PC-9 (cell line): ENCODE data around the gene PTPRM. TPM values are rescaled to one million over a fixed set of nuclear protein-coding genes. Genes with fewer than 3 reads are reported as not detected.
A peak's percentile ranks its signal among the peaks of the same experiment; 100 is the strongest.

ENCODE experiments used
- Bru-seq: library from RNA; stranded (reverse); fragments of 400-500 nt; gene quantifications from one replicate; lab custom pipeline; 2021; lab: Mats Ljungman, UMichigan
- BruChase-seq, 2 experiments: library from RNA; stranded (reverse); fragments of 400-500 nt; gene quantifications; one replicate each; lab custom pipeline; 2021; lab: Mats Ljungman, UMichigan
- BruUV-seq: library from RNA; stranded (reverse); fragments of 400-500 nt; replicated peaks from 2 replicates; lab custom pipeline; 2021; lab: Mats Ljungman, UMichigan
- CTCF ChIA-PET: fragments of 300-600 bp; sonication (Branson Sonifier 250); formaldehyde crosslinking; loops from one replicate; lab custom pipeline; 2022; ENCODE audit warnings: antibody characterized with exemption; lab: Charles Lee
- POLR2A ChIA-PET: fragments of 300-600 bp; sonication (Branson Sonifier 250); formaldehyde crosslinking; loops from one replicate; lab custom pipeline; 2022; ENCODE audit warnings: antibody characterized with exemption; ENCODE audit not compliant: unreplicated experiment; lab: Charles Lee
- DNase-seq, 2 experiments: peaks; one replicate each; pipeline versions ENCODE4 v3.0.0 to v3.0.0-alpha.2; 2015 to 2022; ENCODE audit warnings: mixed read lengths in 1 of 2
- H2AFZ ChIP-seq: fragments of 200-600 bp; sonication (generic); 2 replicates; pipeline ENCODE4 v1.8.1; 2017; ENCODE audit warnings: antibody characterized with exemption
- H3F3A ChIP-seq: fragments of 200-600 bp; sonication (generic); 2 replicates; pipeline ENCODE4 v1.8.1; 2017; ENCODE audit warnings: antibody characterized with exemption, mild to moderate bottlenecking, low read depth; ENCODE audit not compliant: insufficient read depth
- H3K27ac ChIP-seq: fragments of 200-600 bp; sonication (generic); 2 replicates; pipeline ENCODE4 v1.6.1; 2016; ENCODE audit warnings: mixed run types
- H3K27me3 ChIP-seq: fragments of 200-600 bp; sonication (generic); 2 replicates; pipeline ENCODE4 v1.6.1; 2016; ENCODE audit warnings: low read depth, mixed run types; ENCODE audit not compliant: insufficient read depth
- H3K36me3 ChIP-seq: fragments of 200-600 bp; sonication (generic); 2 replicates; pipeline ENCODE4 v1.6.1; 2016; ENCODE audit warnings: low read depth, mixed run types
- H3K4me1 ChIP-seq: fragments of 200-600 bp; sonication (generic); replicated peaks from 2 replicates; pipeline ENCODE4 v1.6.1; 2016; ENCODE audit warnings: mixed run types; ENCODE audit not compliant: insufficient read depth
- H3K4me2 ChIP-seq: fragments of 200-600 bp; sonication (generic); 2 replicates; pipeline ENCODE4 v1.6.1; 2017; ENCODE audit warnings: mixed run types
- H3K4me3 ChIP-seq: fragments of 200-600 bp; sonication (generic); 2 replicates; pipeline ENCODE4 v1.6.1; 2016; ENCODE audit warnings: mixed run types
- H3K79me2 ChIP-seq: fragments of 200-600 bp; sonication (generic); 2 replicates; pipeline ENCODE4 v1.6.1; 2017; ENCODE audit warnings: low read depth, mixed run types
- H3K9me2 ChIP-seq: fragments of 200-600 bp; sonication (generic); 2 replicates; pipeline ENCODE4 v1.8.1; 2017; ENCODE audit warnings: mild to moderate bottlenecking; ENCODE audit not compliant: insufficient read depth
- H3K9me3 ChIP-seq: fragments of 200-600 bp; sonication (generic); 2 replicates; pipeline ENCODE4 v1.8.1; 2016; ENCODE audit warnings: low read depth; ENCODE audit not compliant: insufficient read depth
- H4K20me1 ChIP-seq: fragments of 200-600 bp; sonication (generic); 2 replicates; pipeline ENCODE4 v1.8.1; 2017; ENCODE audit not compliant: insufficient read depth
- CTCF ChIP-seq: fragments of 200-600 bp; sonication (generic); conservative IDR thresholded peaks from 2 replicates; pipeline ENCODE4 v1.6.1; 2017; ENCODE audit warnings: mixed run types, antibody characterized with exemption, mild to moderate bottlenecking, moderate library complexity
- EZH2 ChIP-seq: fragments of 200-600 bp; sonication (generic); IDR thresholded peaks from 2 replicates; pipeline ENCODE4 v1.8.0; 2017; ENCODE audit warnings: antibody characterized with exemption, low read depth
- intact Hi-C: fragments of 100-400 bp; cut with micrococcal nuclease; formaldehyde crosslinking; loops from one replicate; pipeline ENCODE4 v1.10.0; 2022; ENCODE audit not compliant: unreplicated experiment
- long read RNA-seq: library from polyadenylated mRNA; stranded (forward); transcript quantifications from one replicate; pipeline ENCODE4 v2.0.0, GENCODE V29; 2022
- total RNA-seq: library from RNA; stranded (reverse); gene quantifications from 2 replicates; pipeline ENCODE4 v1.2.3, GENCODE V29; 2021

PTPRM gene
- total RNA-seq = 30.7 and 32.5 TPM in 2 replicates
- Bru-seq, nascent RNA = percentile 58 among the genes with signal in this experiment
- BruChase-seq, experiment 1, labeled RNA remaining after a 2-hour chase = percentile 53 among the genes with signal in this experiment
- BruChase-seq, experiment 2, labeled RNA remaining after a 6-hour chase = percentile 48 among the genes with signal in this experiment
- long read RNA-seq, partial matches to known transcripts = 4 of 20 reads
- long read RNA-seq, other reads (novel, unspliced or antisense) = 16 of 20 reads

- no peaks in the 10 kb centered on the region for H3K36me3 ChIP-seq
- H3K9me2 ChIP-seq = no peaks in the 10 kb centered on the region
- H3K4me1 ChIP-seq = peaks cover 14% of the 10 kb centered on the region
- TF ChIP-seq CTCF = no peak
- no peak for TF ChIP-seq EZH2
- H3F3A ChIP-seq = no peaks in the 10 kb centered on the region; the same call in 1 of the 2 replicates
- peak within 1 kb of the TSS; percentile 91 for H3K4me3 ChIP-seq
- intact Hi-C loops = loop anchor here (1.0 to 10.0 kb wide), 6 partner anchors 208 to 915 kb away; no protein-coding TSS in a partner anchor
- H3K9me3 ChIP-seq = no peaks in the 10 kb centered on the region
- peak in 1 of 2 experiments; percentile 78 for DNase-seq
- H2AFZ ChIP-seq = peak within 1 kb of the TSS; percentile 93
- no TSS peak for BruUV-seq
- POLR2A ChIA-PET = interaction anchor here (0.6 kb wide), 1 partner anchor 168 kb away, joined by 5 read pairs; no protein-coding TSS in a partner anchor
- H3K27me3 ChIP-seq = no peaks in the 10 kb centered on the region
- H3K27ac ChIP-seq = no peak within 1 kb of the TSS
- CTCF ChIA-PET = interaction anchor here (0.6 to 1.7 kb wide), 11 partner anchors 8 to 921 kb away, joined by 3 to 15 read pairs (median 5); no protein-coding TSS in a partner anchor
- peaks cover 34% of the 10 kb centered on the region for H3K79me2 ChIP-seq
- H4K20me1 ChIP-seq = no peaks in the 10 kb centered on the region; the same call in 1 of the 2 replicates
- H3K4me2 ChIP-seq = peak within 1 kb of the TSS; percentile 93
These were observed at the start of gene PTPRM for GRCh38 chr18:7566567-7567473. TSS of gene PTPRM (plus strand) at chr18:7567316. CDS start at chr18:7567819, 503 bp downstream.

- no peak overlapping the region for H3K4me3 ChIP-seq
- H3K27me3 ChIP-seq = peaks cover 80% of the 10 kb centered on the region
- intact Hi-C loops = no loop called here
- H3K4me2 ChIP-seq = no peak overlapping the region
- H3K79me2 ChIP-seq = no peaks in the 10 kb centered on the region
- TF ChIP-seq EZH2 = no peak
- H3F3A ChIP-seq = no peaks in the 10 kb centered on the region
- H3K27ac ChIP-seq = no peak overlapping the region
- H3K9me2 ChIP-seq = no peaks in the 10 kb centered on the region
- ChIA-PET CTCF (no interaction called here), POLR2A (no interaction called here)
- no peak overlapping the region for H2AFZ ChIP-seq
- no peaks in the 10 kb centered on the region for H3K9me3 ChIP-seq
- no TSS peak for BruUV-seq
- no peaks in the 10 kb centered on the region for H3K4me1 ChIP-seq
- DNase-seq = no peak
- no peaks in the 10 kb centered on the region for H4K20me1 ChIP-seq
- H3K36me3 ChIP-seq = no peaks in the 10 kb centered on the region
These were observed 49.3 kb upstream of the PTPRM start for GRCh38 chr18:7517852-7518251.

GRCh38 chr18:7520200-7520785 lies 46.8 kb upstream of the PTPRM start:
- Histone ChIP-seq H3K27ac (no peak overlapping the region), H3K4me3 (no peak overlapping the region), H3K27me3 (peaks cover 67% of the 10 kb centered on the region), H3K36me3 (no peaks in the 10 kb centered on the region), H2AFZ (no peak overlapping the region), H3K9me3 (no peaks in the 10 kb centered on the region), H3K4me1 (no peaks in the 10 kb centered on the region), H3K79me2 (no peaks in the 10 kb centered on the region), H3F3A (no peaks in the 10 kb centered on the region), H4K20me1 (no peaks in the 10 kb centered on the region), H3K4me2 (no peak overlapping the region), H3K9me2 (no peaks in the 10 kb centered on the region)
- POLR2A ChIA-PET = no interaction called here
- CTCF ChIA-PET = no interaction called here
- DNase-seq = no peak
- TF ChIP-seq CTCF (no peak), EZH2 (no peak)
- BruUV-seq = no TSS peak
- intact Hi-C loops = no loop called here
